Neural progenitor cell (in vitro differentiated cells): ENCODE data around the gene ASCC2. TPM values are rescaled to one million over a fixed set of nuclear protein-coding genes. Genes with fewer than 3 reads are reported as not detected.

Source experiments
- DNase-seq: peaks from one replicate; pipeline ENCODE4 v3.0.0-alpha.2; 2016; ENCODE audit warnings: low spot score
- H2AFZ ChIP-seq: fragments of 200-600 bp; sonication (generic); replicated peaks from 2 replicates; pipeline ENCODE4 v1.6.1; 2016; ENCODE audit warnings: antibody characterized with exemption
- H3F3A ChIP-seq: fragments of 200-600 bp; sonication (generic); 2 replicates; pipeline ENCODE4 v1.6.1; 2016; ENCODE audit warnings: antibody characterized with exemption, low read depth
- H3K27ac ChIP-seq: fragments of 200-600 bp; sonication (generic); 2 replicates; pipeline ENCODE4 v1.5.1; 2016; ENCODE audit warnings: mild to moderate bottlenecking
- H3K27me3 ChIP-seq: fragments of 200-600 bp; sonication (generic); 2 replicates; pipeline ENCODE4 v1.6.1; 2016; ENCODE audit warnings: mild to moderate bottlenecking, moderate library complexity
- H3K36me3 ChIP-seq: fragments of 200-600 bp; sonication (generic); 2 replicates; pipeline ENCODE4 v1.5.1; 2016
- H3K4me1 ChIP-seq: fragments of 200-600 bp; sonication (generic); 2 replicates; pipeline ENCODE4 v1.6.1; 2016; ENCODE audit warnings: mixed run types
- H3K4me2 ChIP-seq: fragments of 200-600 bp; sonication (generic); 2 replicates; pipeline ENCODE4 v1.6.1; 2016
- H3K4me3 ChIP-seq: fragments of 200-600 bp; sonication (generic); 2 replicates; pipeline ENCODE4 v1.5.1; 2016
- H3K79me2 ChIP-seq: fragments of 200-600 bp; sonication (generic); 2 replicates; pipeline ENCODE4 v1.6.1; 2016; ENCODE audit warnings: low read depth
- H3K9ac ChIP-seq: fragments of 200-600 bp; sonication (generic); 2 replicates; pipeline ENCODE4 v1.6.1; 2016
- H3K9me3 ChIP-seq: fragments of 200-600 bp; sonication (generic); 2 replicates; pipeline ENCODE4 v1.5.1; 2016; ENCODE audit warnings: low read depth
- H4K20me1 ChIP-seq: fragments of 200-600 bp; sonication (generic); 2 replicates; pipeline ENCODE4 v1.6.1; 2016; ENCODE audit warnings: low read depth
- H3K27ac Mint-ChIP-seq: 3 replicates; pipeline ENCODE4 v1.8.0; 2021; ENCODE audit warnings: mixed read lengths
- H3K27me3 Mint-ChIP-seq: 2 replicates; pipeline ENCODE4 v1.8.0; 2022; ENCODE audit warnings: low read depth, mild to moderate bottlenecking, inconsistent platforms, moderate library complexity, mixed read lengths; ENCODE audit not compliant: insufficient read depth
- H3K36me3 Mint-ChIP-seq: 3 replicates; pipeline ENCODE4 v1.8.0; 2021; ENCODE audit warnings: mixed read lengths
- H3K4me1 Mint-ChIP-seq: 3 replicates; pipeline ENCODE4 v1.8.0; 2021; ENCODE audit warnings: mixed read lengths
- H3K4me3 Mint-ChIP-seq: 3 replicates; pipeline ENCODE4 v1.8.0; 2021; ENCODE audit warnings: mild to moderate bottlenecking, moderate library complexity, mixed read lengths
- H3K9me3 Mint-ChIP-seq: 3 replicates; pipeline ENCODE4 v1.8.0; 2020; ENCODE audit warnings: mixed read lengths
- CTCF ChIP-seq: fragments of 200-600 bp; sonication (generic); IDR thresholded peaks from 2 replicates; pipeline ENCODE4 v1.5.1; 2017; ENCODE audit warnings: antibody characterized with exemption, mild to moderate bottlenecking
- EZH2 ChIP-seq: fragments of 200-600 bp; sonication (generic); IDR thresholded peaks from 2 replicates; pipeline ENCODE4 v1.6.1; 2017; ENCODE audit warnings: antibody characterized with exemption, mild to moderate bottlenecking, moderate library complexity
- EZH2phosphoT487 ChIP-seq: fragments of 200-600 bp; sonication (generic); IDR thresholded peaks from 2 replicates; pipeline ENCODE4 v1.6.1; 2017; ENCODE audit warnings: antibody characterized with exemption
- total RNA-seq: library from RNA; depleted of rRNA; stranded (reverse); fragments of >200 nt; gene quantifications from 2 replicates; pipeline ENCODE4 v1.2.3, GENCODE V29; 2015; ENCODE audit warnings: low replicate concordance

Gene ASCC2
- total RNA-seq, 1 donor from 2014 or later: 16.1 TPM

GRCh38 chr22:29765905-29766631, 72.0 kb downstream of the ASCC2 start:
- H2AFZ ChIP-seq: peak overlapping the region; percentile 100

GRCh38 chr22:29762263-29762662, 75.8 kb downstream of the ASCC2 start:
- H3K27me3 Mint-ChIP-seq: peaks cover 11% of the 10 kb centered on the region
- Histone ChIP-seq H4K20me1 (peaks cover 12% of the 10 kb centered on the region), H3K9ac (no peak overlapping the region), H3K36me3 (no peaks in the 10 kb centered on the region), H3K27me3 (no peaks in the 10 kb centered on the region), H3K4me1 (peaks cover 12% of the 10 kb centered on the region), H3K27ac (no peak overlapping the region), H3K4me2 (no peak overlapping the region), H3K79me2 (peaks cover 10% of the 10 kb centered on the region), H2AFZ (no peak overlapping the region), H3F3A (peaks cover 16% of the 10 kb centered on the region), H3K4me3 (no peak overlapping the region), H3K9me3 (no peaks in the 10 kb centered on the region)
- no peak overlapping the region for H3K4me3 Mint-ChIP-seq
- no peak for DNase-seq
- H3K4me1 Mint-ChIP-seq: peaks cover 24% of the 10 kb centered on the region
- H3K27ac Mint-ChIP-seq: no peak overlapping the region
- H3K36me3 Mint-ChIP-seq: peaks cover 1% of the 10 kb centered on the region
- no peak for TF ChIP-seq EZH2phosphoT487
- no peak for TF ChIP-seq CTCF
- no peak for TF ChIP-seq EZH2
- H3K9me3 Mint-ChIP-seq: no peaks in the 10 kb centered on the region

More at GRCh38 chr22:29765905-29766631, 72.0 kb downstream of the ASCC2 start:
- TF ChIP-seq EZH2 (no peak), CTCF (no peak), EZH2phosphoT487 (no peak)
- no peak for DNase-seq
- Mint-ChIP-seq H3K4me3 (peak overlapping the region; percentile 100), H3K27ac (peak overlapping the region; percentile 99), H3K9me3 (no peaks in the 10 kb centered on the region), H3K4me1 (peaks cover 25% of the 10 kb centered on the region), H3K36me3 (peaks cover 11% of the 10 kb centered on the region), H3K27me3 (peaks cover 8% of the 10 kb centered on the region)
- Histone ChIP-seq H3K79me2 (peaks cover 31% of the 10 kb centered on the region), H3K9me3 (no peaks in the 10 kb centered on the region), H3K36me3 (no peaks in the 10 kb centered on the region), H3K27ac (peak overlapping the region; percentile 14), H4K20me1 (peaks cover 4% of the 10 kb centered on the region), H3K4me1 (peaks cover 6% of the 10 kb centered on the region), H3K9ac (peak overlapping the region; percentile 56), H3K4me2 (peak overlapping the region; percentile 85), H3K27me3 (no peaks in the 10 kb centered on the region), H3K4me3 (peak overlapping the region; percentile 76), H3F3A (peaks cover 11% of the 10 kb centered on the region)

- peak overlapping the region; percentile 18 for H3K4me2 ChIP-seq
- peaks cover 16% of the 10 kb centered on the region for H4K20me1 ChIP-seq
- no peak overlapping the region for H2AFZ ChIP-seq
- H3K9me3 ChIP-seq: no peaks in the 10 kb centered on the region
- H3K4me1 Mint-ChIP-seq: peaks cover 22% of the 10 kb centered on the region
- no peak overlapping the region for H3K9ac ChIP-seq
- no peak overlapping the region for H3K4me3 ChIP-seq
- no peak overlapping the region for H3K27ac ChIP-seq
- peak overlapping the region; percentile 58 for H3K27ac Mint-ChIP-seq
- no peaks in the 10 kb centered on the region for H3K27me3 ChIP-seq
- no peaks in the 10 kb centered on the region for H3K9me3 Mint-ChIP-seq
- no peak for TF ChIP-seq CTCF
- no peak for TF ChIP-seq EZH2
- TF ChIP-seq EZH2phosphoT487: no peak
- no peaks in the 10 kb centered on the region for H3K36me3 ChIP-seq
- no peak for DNase-seq
- H3F3A ChIP-seq: peaks cover 10% of the 10 kb centered on the region
- no peaks in the 10 kb centered on the region for H3K79me2 ChIP-seq
- H3K27me3 Mint-ChIP-seq: peaks cover 9% of the 10 kb centered on the region
- H3K4me1 ChIP-seq: peaks cover 12% of the 10 kb centered on the region
- H3K36me3 Mint-ChIP-seq: no peaks in the 10 kb centered on the region
- H3K4me3 Mint-ChIP-seq: no peak overlapping the region
These were observed 79.1 kb downstream of the ASCC2 start for GRCh38 chr22:29758959-29759358.
